SK-N-SH (cell line): ENCODE results near the gene MFAP4. TPM values are rescaled to one million over a fixed set of nuclear protein-coding genes. Genes with fewer than 3 reads are reported as not detected.

Experiments used
- CTCF ChIA-PET: fragments of 300-600, 350-600 bp; formaldehyde crosslinking; extraction: SDS; loops from one replicate; lab custom pipeline; 2021; lab: Yijun Ruan, JAX
- POLR2A ChIA-PET: fragments of 350-600 bp; sonication (Branson Sonifier 250); formaldehyde crosslinking; extraction: SDS; loops from one replicate; lab custom pipeline; 2020; ENCODE audit warnings: antibody characterized with exemption, inconsistent platforms; lab: Yijun Ruan, JAX
- DNase-seq: peaks from one replicate; pipeline ENCODE4 v3.0.0; 2012
- H2AFZ ChIP-seq: fragments of 200-600 bp; sonication (generic); 2 replicates; pipeline ENCODE4 v1.8.1; 2016; ENCODE audit warnings: antibody characterized with exemption, mild to moderate bottlenecking, low read depth
- H3F3A ChIP-seq: fragments of 200-600 bp; sonication (generic); replicated peaks from 2 replicates; pipeline ENCODE3; 2016; ENCODE audit warnings: antibody characterized with exemption, mild to moderate bottlenecking; ENCODE audit not compliant: insufficient read depth
- H3K27ac ChIP-seq, 2 experiments: fragments of 200-500 bp in 1 of 2; fragments of 200-600 bp in 1 of 2; sonication (Bioruptor generic) in 1 of 2; sonication (generic), shearing (Covaris generic) in 1 of 2; 2 replicates each; pipeline versions ENCODE4 v1.5.1 to v1.6.1; 2014 to 2016; ENCODE audit warnings: low read depth in 2 of 2, inconsistent platforms in 1 of 2, low read length in 1 of 2, mild to moderate bottlenecking in 1 of 2, mixed read lengths in 1 of 2
- H3K27me3 ChIP-seq: fragments of 200-600 bp; sonication (generic), shearing (Covaris generic); 2 replicates; pipeline ENCODE4 v1.6.1; 2016; ENCODE audit warnings: mixed run types; ENCODE audit not compliant: insufficient read depth
- H3K36me3 ChIP-seq, 2 experiments: fragments of 200-500 bp in 1 of 2; fragments of 200-600 bp in 1 of 2; sonication (Bioruptor generic) in 1 of 2; sonication (generic) in 1 of 2; replicated peaks in 1 of 2; 2 replicates each; pipeline versions ENCODE3 to v1.5.1; 2014 to 2016; ENCODE audit warnings: low read length in 1 of 2, mild to moderate bottlenecking in 1 of 2; ENCODE audit not compliant: insufficient read depth in 2 of 2, control insufficient read depth in 1 of 2
- H3K4me1 ChIP-seq, 2 experiments: fragments of 200-500 bp in 1 of 2; fragments of 200-600 bp in 1 of 2; sonication (Bioruptor generic) in 1 of 2; sonication (generic), shearing (Covaris generic) in 1 of 2; 2 replicates each; pipeline versions ENCODE4 v1.5.1 to v1.6.1; 2014 to 2016; ENCODE audit warnings: low read depth in 1 of 2, low read length in 1 of 2, mixed run types in 1 of 2; ENCODE audit not compliant: insufficient read depth in 2 of 2, control insufficient read depth in 1 of 2
- H3K4me2 ChIP-seq: fragments of 200-600 bp; sonication (generic), shearing (Covaris generic); 2 replicates; pipeline ENCODE4 v1.6.1; 2017; ENCODE audit warnings: mixed run types
- H3K4me3 ChIP-seq, 2 experiments: fragments of 200-500 bp in 1 of 2; fragments of 200-600 bp in 1 of 2; sonication (Bioruptor generic) in 1 of 2; sonication (generic), shearing (Covaris generic) in 1 of 2; 2 replicates each; pipeline versions ENCODE4 v1.5.1 to v1.8.1; 2014 to 2016; ENCODE audit warnings: low read depth in 2 of 2, inconsistent platforms in 1 of 2, low read length in 1 of 2, mild to moderate bottlenecking in 1 of 2, mixed read lengths in 1 of 2, moderate library complexity in 1 of 2
- H3K79me2 ChIP-seq: fragments of 200-600 bp; sonication (generic); 2 replicates; pipeline ENCODE4 v1.8.1; 2017; ENCODE audit warnings: mild to moderate bottlenecking; ENCODE audit not compliant: insufficient read depth
- H3K9ac ChIP-seq: fragments of 200-600 bp; sonication (generic); 2 replicates; pipeline ENCODE4 v1.6.1; 2017; ENCODE audit warnings: mixed run types
- H3K9me2 ChIP-seq: fragments of 200-600 bp; sonication (generic); 2 replicates; pipeline ENCODE4 v1.6.1; 2017; ENCODE audit warnings: mixed run types
- H3K9me3 ChIP-seq: fragments of 200-600 bp; sonication (generic); 2 replicates; pipeline ENCODE4 v1.6.1; 2017; ENCODE audit warnings: mixed run types, mild to moderate bottlenecking, moderate library complexity
- H4K20me1 ChIP-seq: fragments of 200-600 bp; sonication (generic); 2 replicates; pipeline ENCODE4 v1.6.1; 2017; ENCODE audit warnings: mild to moderate bottlenecking, mixed run types; ENCODE audit not compliant: insufficient read depth
- CHD2 ChIP-seq: fragments of 150-350 bp; IDR thresholded peaks from 2 replicates; pipeline ENCODE4 v1.6.1; 2018; ENCODE audit warnings: low read length; ENCODE audit not compliant: partially characterized antibody
- CTCF ChIP-seq: fragments of 200-600 bp; sonication (generic); IDR thresholded peaks from 2 replicates; pipeline ENCODE4 v1.6.1; 2017; ENCODE audit warnings: antibody characterized with exemption, mild to moderate bottlenecking, moderate library complexity
- ELF1 ChIP-seq: IDR thresholded peaks from 2 replicates; pipeline ENCODE4 v1.4.0; 2012
- EP300 ChIP-seq, 2 experiments: IDR thresholded peaks; 2 replicates each; pipeline versions ENCODE4 v1.4.0 to v1.6.1; 2012; ENCODE audit warnings: borderline replicate concordance in 1 of 2, low read depth in 1 of 2, low read length in 1 of 2
- EZH2phosphoT487 ChIP-seq: fragments of 200-600 bp; sonication (generic); IDR thresholded peaks from 2 replicates; pipeline ENCODE4 v1.6.1; 2017; ENCODE audit warnings: low read depth, mixed run types, mild to moderate bottlenecking, antibody characterized with exemption, moderate library complexity, borderline replicate concordance
- FOXJ3 ChIP-seq: sonication (generic); formaldehyde crosslinking; IDR thresholded peaks from 2 replicates; pipeline ENCODE4 v1.5.1; 2020; ENCODE audit warnings: mild to moderate bottlenecking, missing genetic modification reagents
- FOXM1 ChIP-seq: IDR thresholded peaks from 2 replicates; pipeline ENCODE4 v1.4.0; 2012; ENCODE audit warnings: low read depth, mild to moderate bottlenecking
- IRF3 ChIP-seq: fragments of 150-350 bp; IDR thresholded peaks from 2 replicates; pipeline ENCODE4 v1.6.1; 2016; ENCODE audit warnings: mild to moderate bottlenecking, low read depth, low read length
- JUND ChIP-seq: IDR thresholded peaks from 2 replicates; pipeline ENCODE4 v1.4.0; 2012
- MXI1 ChIP-seq: IDR thresholded peaks from 2 replicates; pipeline ENCODE4 v1.6.1; 2012; ENCODE audit warnings: mild to moderate bottlenecking, low read depth, low read length, improper control_type of control experiment
- NRF1 ChIP-seq: IDR thresholded peaks from 2 replicates; pipeline ENCODE4 v1.6.1; 2012; ENCODE audit warnings: low read depth, mild to moderate bottlenecking, low read length
- REST ChIP-seq: IDR thresholded peaks from 2 replicates; pipeline ENCODE4 v1.6.1; 2012; ENCODE audit warnings: mild to moderate bottlenecking, low read depth, low read length, moderate library complexity
- SIN3A ChIP-seq: IDR thresholded peaks from 2 replicates; pipeline ENCODE4 v1.6.1; 2012; ENCODE audit warnings: low read depth, mild to moderate bottlenecking, low read length, moderate library complexity, borderline replicate concordance
- TAF1 ChIP-seq: IDR thresholded peaks from 2 replicates; pipeline ENCODE4 v1.6.1; 2012; ENCODE audit warnings: low read depth, mild to moderate bottlenecking, low read length, moderate library complexity, borderline replicate concordance
- TCF12 ChIP-seq: IDR thresholded peaks from 2 replicates; pipeline ENCODE4 v1.4.0; 2012
- TEAD4 ChIP-seq: IDR thresholded peaks from 2 replicates; pipeline ENCODE4 v1.4.0; 2012; ENCODE audit warnings: mild to moderate bottlenecking, borderline replicate concordance; ENCODE audit not compliant: insufficient read depth
- USF2 ChIP-seq: fragments of 150-350 bp; IDR thresholded peaks from 2 replicates; pipeline ENCODE4 v1.6.1; 2017; ENCODE audit warnings: antibody characterized with exemption, low read length, low read depth, borderline replicate concordance
- WGBS: methylation state at CpG from one replicate; pipeline ENCODE4 v1.1.6; 2017; ENCODE audit warnings: low lambda C conversion rate; 5-methylcytosine and 5-hydroxymethylcytosine counted together
- polyA plus RNA-seq, 3 experiments: library from polyadenylated mRNA; depleted of rRNA; stranded (reverse); fragments of >200 nt; gene quantifications; 2 replicates each; pipeline ENCODE4 v1.2.3, GENCODE V29; 2012
- TF ChIP-seq, protein P1 (sequence below): IDR thresholded peaks from 2 replicates; pipeline ENCODE4; 2012

Gene MFAP4
- polyA plus RNA-seq, 1 of the 3 experiments (the other 2 are of a cell fraction): 120 TPM

GRCh38 chr17:19386974-19387920 is at the start of gene MFAP4 (continued):
- TF ChIP-seq USF2: no peak
- peak; percentile 23; the same call in 1 of the 2 replicates for TF ChIP-seq JUND
- TF ChIP-seq TEAD4: peak; percentile 54; the same call in 1 of the 2 replicates
- peak; percentile 71 to 90 for TF ChIP-seq EP300 (IDR thresholded peaks at IDR 0.05; ENCODE audit: borderline replicate concordance in 1 of 2, low read depth in 1 of 2, low read length in 1 of 2)
- no peak for TF ChIP-seq SIN3A
- TF ChIP-seq TCF12: peak; percentile 94
- peak; percentile 10 for TF ChIP-seq TAF1
- TF ChIP-seq NRF1: no peak
- TF ChIP-seq EZH2phosphoT487: no peak
- TF ChIP-seq, all 33 proteins: peak for 21

GRCh38 chr17:19433727-19434340 is 46.8 kb upstream of the MFAP4 start:
- no peak overlapping the region for H3K9ac ChIP-seq
- ChIA-PET CTCF (interaction anchor here (0.9 to 3.4 kb wide), 6 partner anchors 9 to 332 kb away, joined by 3 to 21 read pairs (median 6); partner anchors contain the start of genes B9D1 and RNF112), POLR2A (no interaction called here)
- H3K79me2 ChIP-seq: no peaks in the 10 kb centered on the region
- no peaks in the 10 kb centered on the region for H3K9me3 ChIP-seq
- no peak overlapping the region for H3K4me3 ChIP-seq
- DNase-seq: no peak
- H3K4me2 ChIP-seq: no peak overlapping the region
- no peaks in the 10 kb centered on the region for H3K36me3 ChIP-seq
- no peaks in the 10 kb centered on the region for H3K27me3 ChIP-seq
- H2AFZ ChIP-seq: no peak overlapping the region
- H3K4me1 ChIP-seq: peaks cover 0 to 7% of the 10 kb centered on the region in 2 experiments; a peak in 1 of 4 replicates
- no peaks in the 10 kb centered on the region for H3K9me2 ChIP-seq
- no peak for TF ChIP-seq EZH2phosphoT487
- TF ChIP-seq, protein P1, sequence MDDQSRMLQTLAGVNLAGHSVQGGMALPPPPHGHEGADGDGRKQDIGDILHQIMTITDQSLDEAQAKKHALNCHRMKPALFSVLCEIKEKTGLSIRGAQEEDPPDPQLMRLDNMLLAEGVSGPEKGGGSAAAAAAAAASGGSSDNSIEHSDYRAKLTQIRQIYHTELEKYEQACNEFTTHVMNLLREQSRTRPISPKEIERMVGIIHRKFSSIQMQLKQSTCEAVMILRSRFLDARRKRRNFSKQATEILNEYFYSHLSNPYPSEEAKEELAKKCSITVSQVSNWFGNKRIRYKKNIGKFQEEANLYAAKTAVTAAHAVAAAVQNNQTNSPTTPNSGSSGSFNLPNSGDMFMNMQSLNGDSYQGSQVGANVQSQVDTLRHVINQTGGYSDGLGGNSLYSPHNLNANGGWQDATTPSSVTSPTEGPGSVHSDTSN: no peak
- TF ChIP-seq IRF3: no peak
- TF ChIP-seq MXI1: no peak
- no peak for TF ChIP-seq ELF1
- TF ChIP-seq CHD2: no peak
- no peak for TF ChIP-seq EP300 (IDR thresholded peaks at IDR 0.05; ENCODE audit: borderline replicate concordance in 1 of 2, low read depth in 1 of 2, low read length in 1 of 2)
- no peak for TF ChIP-seq REST
- no peak for TF ChIP-seq CTCF
- TF ChIP-seq TAF1: no peak
- TF ChIP-seq FOXM1: no peak
- TF ChIP-seq FOXJ3 (CRISPR knock-in tag): no peak
- TF ChIP-seq, all 33 proteins: peak for 0
- no peaks in the 10 kb centered on the region for H3F3A ChIP-seq
- no peaks in the 10 kb centered on the region for H4K20me1 ChIP-seq
- no peak overlapping the region for H3K27ac ChIP-seq
- 63% methylated on average over 2 of the region's 2 CpGs for WGBS
